HG02852 (cell line): ENCODE results near the gene CATSPERB.
"Not testable (repeated sequence)": the region's sequence is repeated elsewhere in the genome, so short reads cannot be mapped to it uniquely, and the experiment has no call there.

Experiments
- ATAC-seq: cut with Tn5 transposase; IDR thresholded peaks from one replicate; pipeline ENCODE4 v1.9.1; 2021; ENCODE audit warnings: mild to moderate bottlenecking, moderate library complexity; ENCODE audit not compliant: unreplicated experiment

CATSPERB gene

GRCh38 chr14:91731986-91732385, at the start of gene CATSPERB:
Gene CATSPERB, minus strand, starts transcription at chr14:91732086. Its CDS starts 2,607 bp downstream, at chr14:91729479.
- ATAC-seq: no peak

DNA sequence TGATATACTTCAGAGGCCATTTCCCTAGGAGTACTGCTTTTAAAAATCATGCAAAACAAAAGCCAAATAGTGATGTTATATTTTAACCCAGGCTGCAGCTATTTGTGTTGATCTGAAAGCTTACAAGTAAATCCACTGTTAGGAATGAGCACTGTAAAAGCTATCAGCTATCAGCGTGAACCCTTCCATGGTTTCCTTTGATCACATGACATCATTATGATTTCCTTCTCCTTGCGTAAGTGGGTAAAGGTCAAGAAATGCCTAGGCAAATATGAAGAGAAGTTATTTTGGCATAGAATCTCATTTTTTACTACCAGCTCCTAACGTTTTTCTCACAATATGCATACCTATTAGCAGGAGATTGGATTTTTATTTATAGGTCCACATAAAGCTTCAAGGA, 48.6 kb upstream of the CATSPERB start:
- no peak for ATAC-seq

- ATAC-seq: no peak
Observed at GRCh38 chr14:91778217-91778616, 46.3 kb upstream of the CATSPERB start.

DNA sequence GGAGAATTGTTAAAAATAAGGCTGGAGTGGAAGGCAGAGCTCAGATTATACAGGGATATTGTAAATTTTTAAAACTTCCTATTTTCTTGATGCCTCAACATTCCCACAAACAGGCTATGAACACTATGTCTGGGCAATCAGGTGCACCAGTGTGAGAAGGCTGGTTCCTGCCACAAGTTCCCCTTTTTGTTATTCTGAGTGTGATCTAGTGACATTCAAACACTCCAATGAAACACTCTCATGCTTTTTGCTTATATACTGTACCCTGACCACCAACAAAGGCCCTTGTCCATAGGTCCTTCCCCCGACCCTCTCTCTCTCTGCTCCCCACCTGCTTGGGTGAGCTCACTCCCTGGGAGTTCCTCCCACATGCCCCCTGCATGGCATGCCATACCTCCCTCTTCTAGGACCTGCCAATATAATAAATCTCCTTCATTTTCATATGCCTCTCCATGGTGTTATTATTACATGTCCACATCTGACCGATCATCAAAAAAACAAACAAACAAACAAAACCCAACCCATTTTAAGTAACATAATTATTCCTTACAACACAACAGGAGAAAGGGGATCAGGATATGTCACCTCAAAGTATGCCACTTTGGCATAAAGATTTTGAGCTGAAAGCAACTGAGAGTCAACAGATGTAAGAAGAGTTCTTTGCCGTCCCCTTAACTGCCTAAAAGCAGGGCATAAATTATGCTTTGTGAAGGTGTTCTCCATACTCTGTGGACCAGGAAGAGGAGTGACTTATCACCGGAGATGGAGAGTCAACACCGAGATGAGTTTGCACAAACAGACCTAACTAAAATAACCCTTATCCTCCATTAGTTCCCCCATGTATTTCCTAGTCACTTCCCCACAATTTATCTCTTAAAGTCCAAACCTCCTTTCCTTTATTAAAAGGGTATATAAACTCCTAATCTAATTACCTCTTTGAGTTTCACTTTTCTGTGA, 42.5 kb upstream of the CATSPERB start:
- ATAC-seq: no peak

- no peak for ATAC-seq
Observed at GRCh38 chr14:91770185-91770584, 38.3 kb upstream of the CATSPERB start.

GRCh38 chr14:91755570-91756295, 23.8 kb upstream of the CATSPERB start:
- ATAC-seq: no peak

- ATAC-seq: no peak
Observed at GRCh38 chr14:91754819-91755218, 22.9 kb upstream of the CATSPERB start.

GRCh38 chr14:91754185-91754584, 22.3 kb upstream of the CATSPERB start:
- no peak for ATAC-seq

DNA sequence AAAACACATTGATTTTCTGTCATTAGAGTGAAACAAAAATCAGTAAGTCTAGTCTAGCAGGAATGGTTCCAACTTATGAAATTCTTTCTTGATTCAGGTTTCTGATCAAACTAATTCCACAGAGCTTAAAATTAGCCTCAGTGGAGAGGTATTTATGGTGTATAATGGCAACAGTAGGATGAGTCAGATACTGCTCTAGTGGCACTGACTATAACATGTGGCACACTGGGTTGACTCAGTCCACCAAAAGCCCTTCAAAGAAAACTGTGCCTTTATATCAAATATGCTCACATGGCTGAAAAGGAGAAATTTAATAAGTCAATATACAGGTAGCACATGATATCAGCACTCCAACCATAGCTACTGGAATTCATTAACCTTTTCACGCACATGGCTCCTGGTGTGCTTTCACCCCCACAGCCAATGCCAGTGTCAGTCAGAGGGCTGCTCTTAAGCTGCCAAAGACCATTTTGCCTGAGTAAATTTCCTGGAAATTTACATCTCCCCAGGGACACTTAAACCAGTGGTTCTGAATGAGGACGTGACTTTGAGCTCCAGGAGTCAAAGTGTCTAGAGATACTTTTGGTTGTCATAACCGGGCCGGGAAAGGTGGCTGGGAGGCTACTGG, 21.7 kb upstream of the CATSPERB start:
- no peak for ATAC-seq

- no peak for ATAC-seq
Observed at GRCh38 chr14:91752961-91753360, 21.1 kb upstream of the CATSPERB start.

GRCh38 chr14:91751719-91752118, 19.8 kb upstream of the CATSPERB start:
- no peak for ATAC-seq

DNA sequence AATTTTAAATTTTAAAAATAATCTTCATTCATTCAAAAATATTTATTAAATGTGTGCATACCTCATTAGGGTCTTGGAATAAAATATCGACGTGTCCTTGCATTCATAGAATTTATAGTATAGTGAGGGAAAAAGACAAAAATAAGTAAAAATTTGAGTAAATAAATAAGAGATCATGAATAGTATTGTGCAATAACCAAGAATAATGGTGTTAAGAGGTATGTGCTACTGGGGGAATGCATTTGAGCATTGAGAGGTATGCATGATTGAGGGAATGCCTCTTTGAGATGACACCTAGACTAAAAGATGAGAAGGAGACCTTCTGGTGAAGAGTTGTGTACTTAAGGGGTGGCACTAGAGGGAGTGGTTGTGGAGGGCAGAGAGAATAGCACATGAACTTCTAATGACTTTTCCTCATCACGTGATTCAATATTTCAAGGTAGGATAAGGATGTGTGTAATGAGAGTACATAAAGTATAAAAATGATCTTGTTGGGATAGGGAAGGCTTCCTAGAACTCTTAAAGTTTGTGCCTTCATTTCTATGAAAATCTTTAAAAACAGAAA, 18.8 kb upstream of the CATSPERB start:
- ATAC-seq: no peak

- ATAC-seq: no peak
Observed at GRCh38 chr14:91749868-91750267, 18.0 kb upstream of the CATSPERB start.

GRCh38 chr14:91748049-91748448, 16.2 kb upstream of the CATSPERB start:
- ATAC-seq: no peak

GRCh38 chr14:91745344-91745743, 13.5 kb upstream of the CATSPERB start:
- no peak for ATAC-seq

- no peak for ATAC-seq
Observed at GRCh38 chr14:91744068-91744480, 12.2 kb upstream of the CATSPERB start.

GRCh38 chr14:91743305-91743653, 11.4 kb upstream of the CATSPERB start:
- ATAC-seq: no peak

DNA sequence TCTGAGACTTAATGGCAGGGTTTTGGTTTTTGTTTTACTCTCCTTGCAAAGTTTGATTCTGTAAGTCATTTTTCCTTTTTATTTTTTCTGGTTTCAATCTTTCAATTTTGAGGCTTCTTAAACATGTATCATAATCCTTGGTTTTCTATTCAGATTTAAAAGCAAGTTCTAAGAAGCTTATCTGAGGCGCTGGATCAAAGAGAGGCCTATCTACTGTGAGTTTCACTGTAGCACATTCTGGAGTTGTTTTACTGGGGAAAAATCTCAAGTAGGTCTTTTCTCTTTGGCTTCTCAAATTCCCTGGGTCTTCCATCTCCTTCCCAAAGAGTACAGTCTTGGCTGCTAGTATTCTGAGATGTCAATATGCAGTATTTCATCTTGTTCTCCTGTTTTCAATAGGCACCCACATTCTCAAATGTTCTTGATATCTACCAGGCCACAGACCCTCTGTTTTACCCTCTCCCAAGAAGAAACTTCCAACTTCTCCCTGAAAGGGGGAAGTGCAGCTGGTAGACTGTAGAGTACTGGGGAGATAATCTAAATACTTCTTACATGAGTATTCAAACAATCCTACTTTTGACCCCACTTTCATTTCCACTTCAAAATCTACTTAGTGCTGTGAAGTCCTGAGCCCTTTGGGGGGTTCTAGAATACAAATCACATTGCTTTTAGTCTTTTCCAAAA, 10.9 kb upstream of the CATSPERB start:
- no peak for ATAC-seq

GRCh38 chr14:91739867-91740266, 8.0 kb upstream of the CATSPERB start:
- ATAC-seq: not testable (repeated sequence)

DNA sequence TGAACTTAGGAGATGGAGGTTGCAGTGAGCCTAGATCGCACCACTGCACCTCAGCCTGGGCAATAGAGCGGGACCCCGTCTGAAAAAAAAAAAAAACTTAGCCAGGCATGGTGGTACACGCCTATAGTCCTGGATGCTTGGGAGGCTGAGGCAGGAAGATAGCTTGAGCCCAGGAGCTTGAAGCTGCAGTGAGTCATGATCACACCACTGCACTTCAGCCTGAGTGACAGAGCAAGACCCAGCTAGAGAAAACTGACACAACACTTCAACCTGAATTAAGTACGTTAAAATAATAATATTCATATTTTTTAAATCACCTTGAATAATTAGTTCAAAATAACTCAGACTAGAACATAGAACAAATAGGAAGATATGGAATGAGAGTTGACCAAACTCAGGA, 5.7 kb upstream of the CATSPERB start:
- ATAC-seq: no peak
